Measurements from ENCODE around the gene KRT77.

The KRT77 gene

DNA sequence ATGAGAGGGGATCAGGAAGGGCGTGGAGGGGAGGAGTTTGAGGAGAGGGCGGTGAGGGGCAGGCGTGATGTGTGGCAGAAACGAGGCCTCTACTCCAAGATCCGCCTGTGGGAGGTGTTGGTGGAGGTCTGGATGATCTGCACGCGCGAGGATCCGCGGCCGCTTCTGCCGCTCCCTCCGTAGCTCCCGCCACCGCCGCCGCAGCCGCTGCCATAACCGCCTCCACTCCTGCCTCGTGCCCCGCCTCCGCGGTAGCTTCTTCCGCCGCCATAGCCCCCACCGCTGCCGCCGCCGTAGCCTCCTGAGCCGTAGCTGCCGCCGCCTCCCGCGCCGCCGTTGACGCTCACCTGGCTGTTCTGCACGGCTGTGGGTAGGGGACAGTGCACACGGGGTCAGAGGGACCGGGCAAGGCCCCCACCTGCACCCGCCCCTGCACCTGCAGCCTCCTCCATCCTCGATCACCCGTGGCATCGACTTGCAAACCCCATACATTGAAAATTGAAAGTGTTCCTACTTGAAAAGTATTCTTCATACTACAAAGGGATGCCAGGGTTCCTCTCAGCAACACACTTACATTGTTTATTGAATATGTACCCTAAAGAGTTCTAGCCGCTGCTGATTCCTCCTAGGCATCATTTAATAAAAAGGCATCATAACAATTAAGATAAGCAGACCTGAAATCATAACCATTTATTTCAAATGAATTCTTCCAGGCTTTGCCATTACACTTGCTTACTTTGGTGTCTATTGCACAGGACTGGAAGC is 12.1 kb downstream of the KRT77 start:
- DNase-seq, result peak; percentile 60 to 64

DNA sequence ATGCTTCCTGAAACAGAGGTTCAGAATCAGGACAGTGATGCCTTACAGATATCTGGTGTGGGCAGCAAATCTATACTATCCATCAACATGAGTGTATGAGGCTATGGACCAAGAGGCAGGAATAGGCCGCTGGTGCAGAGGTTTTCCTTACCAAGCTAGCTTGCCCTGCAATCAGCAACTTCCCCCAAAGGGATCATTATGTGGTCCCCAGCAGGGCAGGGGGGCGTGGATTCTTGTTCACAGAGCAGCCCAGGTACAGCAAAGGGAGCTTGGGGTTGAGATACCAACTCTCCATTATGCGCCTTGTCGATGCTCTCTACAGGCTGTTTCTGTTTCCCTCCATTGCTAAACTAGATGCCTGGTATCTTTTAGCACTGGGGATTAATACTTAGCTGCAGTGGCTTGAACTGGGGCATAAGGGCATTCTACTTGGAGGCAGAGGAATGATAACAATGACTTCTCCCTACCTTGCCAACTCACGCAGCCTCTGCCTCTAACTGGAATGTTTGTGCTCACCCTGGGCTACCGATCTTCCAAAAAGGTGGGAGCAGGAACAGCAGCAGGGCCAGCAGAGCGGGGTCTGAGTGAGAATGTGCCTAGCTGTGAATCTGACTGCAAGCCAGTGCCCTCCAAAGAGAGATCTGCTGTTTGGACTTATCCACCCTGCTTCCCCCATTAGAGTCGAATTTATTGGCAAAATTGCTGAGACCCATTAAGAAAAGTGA is 12.8 kb downstream of the KRT77 start:
- DNase-seq, result no peak

DNA sequence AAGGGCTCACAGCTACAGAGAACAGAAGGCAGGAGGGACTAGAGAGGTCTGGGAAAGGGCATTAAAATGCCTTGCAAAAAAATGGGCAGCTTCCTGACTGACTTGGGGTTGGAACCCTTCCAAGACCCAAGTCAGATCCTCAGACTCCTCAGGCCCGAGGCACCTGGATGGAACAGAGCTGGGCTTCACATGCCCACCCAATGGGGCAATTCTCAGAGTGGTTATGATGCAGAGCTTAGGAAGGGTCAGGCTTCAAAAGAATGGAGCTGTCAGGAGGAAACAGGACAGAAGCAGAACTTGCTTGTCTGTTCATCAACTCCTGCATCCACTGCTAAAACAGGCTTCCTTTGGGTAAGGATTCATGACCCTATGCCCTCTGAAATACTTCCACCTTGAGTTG is 13.4 kb downstream of the KRT77 start:
- DNase-seq, result no peak

DNA sequence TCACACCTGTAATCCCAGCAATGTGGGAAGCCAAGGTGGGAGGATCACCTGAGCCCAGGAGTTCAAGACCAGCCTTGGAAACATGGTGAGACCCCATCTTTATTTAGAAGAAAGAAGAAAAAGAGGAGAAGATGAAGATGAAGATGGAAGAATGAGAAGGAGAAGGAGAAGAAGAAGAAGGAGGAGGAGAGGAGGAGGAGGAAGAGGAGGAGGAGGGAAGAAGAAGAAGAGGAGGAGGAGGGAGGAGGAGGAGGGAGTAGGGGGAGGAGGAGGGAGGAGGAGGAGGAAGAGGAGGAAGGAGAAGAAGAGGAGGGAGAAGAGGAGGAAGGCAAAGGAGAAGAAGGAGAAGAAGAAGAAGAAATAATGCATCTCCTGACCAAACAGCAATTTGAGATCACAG is 14.1 kb downstream of the KRT77 start:
- no peak for DNase-seq

GRCh38 chr12:52688481-52688880 is 14.8 kb downstream of the KRT77 start:
- no peak for DNase-seq

DNA sequence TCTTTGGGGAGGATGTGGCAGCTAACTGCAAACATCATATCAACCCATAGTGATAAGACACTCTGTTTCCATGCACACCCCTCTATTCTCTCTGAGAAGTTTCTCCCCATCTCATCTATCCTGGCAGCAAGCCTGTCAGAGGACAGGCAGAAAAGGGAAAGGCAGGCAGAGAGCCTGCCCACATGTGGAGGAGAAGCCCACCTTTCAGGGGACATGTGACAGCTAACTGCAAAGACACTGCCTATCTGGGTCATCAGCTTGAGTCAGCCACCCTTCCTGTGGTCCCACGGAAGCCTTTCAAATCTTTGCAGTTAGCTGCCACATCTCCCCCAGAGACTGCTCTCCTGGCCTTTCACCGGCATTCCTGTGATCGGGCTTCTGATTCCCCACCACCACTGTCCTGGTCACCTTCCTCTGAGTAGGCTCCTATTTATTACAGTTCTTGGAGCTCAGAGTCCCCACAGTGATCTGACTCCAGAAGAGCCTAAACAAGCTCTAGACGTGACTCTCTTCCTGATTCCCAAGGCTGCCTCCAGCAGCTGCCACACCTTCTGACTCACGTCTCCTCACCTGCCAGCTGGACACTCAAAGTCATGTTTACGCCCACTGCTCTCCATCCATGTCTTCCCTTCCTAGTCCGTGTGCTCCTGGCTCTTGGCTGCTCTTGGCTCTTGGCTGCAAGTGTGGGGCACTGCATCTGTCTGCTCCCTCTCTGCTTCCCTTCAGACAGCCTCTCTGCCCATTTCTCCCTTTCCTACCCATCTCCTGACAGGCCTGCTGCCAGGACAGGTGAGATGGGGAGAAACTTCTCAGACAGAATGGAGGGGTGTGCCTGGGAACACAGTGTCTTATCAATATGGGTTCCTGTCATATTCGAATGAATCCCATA is 15.6 kb downstream of the KRT77 start:
- DNase-seq, result no peak

GRCh38 chr12:52686756-52687487 is 16.4 kb downstream of the KRT77 start:
- DNase-seq, result no peak

DNA sequence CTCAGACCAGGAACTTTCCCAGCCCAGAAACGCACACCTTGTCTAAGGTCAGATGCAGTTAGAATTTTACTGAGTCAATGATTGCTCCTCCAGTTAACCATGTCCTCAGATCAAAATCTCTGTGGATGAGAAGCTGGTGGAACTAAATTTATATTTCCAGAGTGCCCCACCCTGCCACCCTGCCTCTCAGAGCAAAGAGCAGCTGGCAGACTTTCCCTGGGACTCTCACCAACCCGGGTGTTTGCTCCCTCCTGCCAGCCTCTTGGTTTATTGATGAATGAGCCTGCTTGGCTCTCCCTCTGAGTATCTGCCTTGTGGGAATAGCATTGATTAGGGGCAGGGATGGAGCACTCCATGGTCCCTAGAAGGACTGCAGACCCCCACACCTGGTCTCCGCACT is 17.3 kb downstream of the KRT77 start:
- no peak for DNase-seq

- DNase-seq, result no peak
Measured at GRCh38 chr12:52685406-52685890, 17.9 kb downstream of the KRT77 start.

DNA sequence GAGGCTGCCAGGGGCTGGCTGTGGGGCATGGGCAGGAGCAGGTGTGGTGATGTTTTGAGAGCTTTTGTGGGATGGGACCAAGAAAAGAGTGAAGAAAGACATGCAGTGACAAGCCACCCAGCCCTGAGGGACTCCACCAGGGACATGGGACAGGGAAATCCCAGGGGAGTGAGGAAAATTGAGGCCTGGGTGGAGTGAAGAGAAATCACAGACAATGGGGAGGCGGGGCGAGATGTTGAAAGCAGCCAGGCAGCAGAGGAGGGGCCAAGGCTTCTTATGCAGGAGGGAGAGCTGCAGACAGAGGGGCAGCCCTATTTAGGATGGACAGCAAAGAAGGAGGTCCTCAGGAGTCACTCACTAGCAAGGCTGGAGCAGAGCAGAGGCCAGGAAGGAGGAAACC is 18.9 kb downstream of the KRT77 start:
- DNase-seq, result no peak

GRCh38 chr12:52683575-52684300 is 19.6 kb downstream of the KRT77 start:
- DNase-seq, result no peak

GRCh38 chr12:52682938-52683574 is 20.3 kb downstream of the KRT77 start:
- DNase-seq, result no peak

DNA sequence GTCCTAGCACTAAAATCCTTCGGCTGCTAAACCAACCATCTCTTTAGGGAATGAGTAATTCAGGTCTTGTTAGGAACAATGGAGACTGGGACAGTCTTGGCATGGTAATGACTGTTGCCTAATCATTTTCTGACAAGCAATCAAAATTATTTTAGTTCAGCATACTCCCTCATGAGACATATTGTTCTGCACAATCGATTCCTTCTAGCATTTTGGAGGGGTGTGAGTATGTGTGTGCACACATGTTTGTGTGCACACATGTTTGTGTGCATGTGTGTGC is 21.0 kb downstream of the KRT77 start:
- DNase-seq, result no peak

DNA sequence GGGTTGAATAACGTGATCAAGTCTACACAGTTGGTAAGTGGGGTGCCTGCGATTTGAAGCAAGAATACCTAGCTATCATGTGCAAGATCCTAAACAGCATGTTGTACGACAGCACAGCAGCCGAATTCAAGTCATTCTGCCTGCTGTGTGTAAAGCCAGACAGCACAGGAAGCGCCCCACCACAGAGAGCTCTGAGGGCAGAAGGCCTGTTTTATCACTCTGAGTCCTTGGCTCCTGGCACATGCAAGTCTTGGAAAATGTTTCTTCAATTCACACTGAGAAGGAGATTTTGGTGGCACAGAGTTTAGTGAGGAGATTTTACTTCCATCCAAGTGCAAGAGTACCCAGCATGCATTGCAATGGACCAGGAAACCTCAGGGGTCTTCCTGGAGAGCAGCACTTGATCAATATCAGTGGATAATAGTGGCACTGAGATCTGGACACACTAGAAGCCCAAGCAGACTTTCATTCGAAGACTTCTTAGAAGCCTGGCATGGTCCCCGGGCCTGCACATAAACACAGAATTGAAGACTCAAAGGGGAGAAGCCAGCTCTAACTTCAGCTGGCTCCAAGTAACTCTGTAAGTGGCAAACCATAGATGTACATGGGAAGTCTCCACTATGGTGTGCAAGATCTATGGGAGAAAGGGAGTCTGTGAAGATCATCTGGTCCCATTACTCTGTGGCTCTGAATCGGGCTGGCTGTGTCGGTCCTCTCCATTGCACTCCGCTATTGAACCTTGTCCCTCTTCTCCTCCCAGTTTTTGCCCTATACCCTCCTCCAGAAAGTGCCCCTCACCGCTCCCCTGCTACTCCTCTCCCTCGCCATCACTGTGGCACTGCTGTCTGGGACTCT is 21.6 kb downstream of the KRT77 start:
- peak; percentile 20 to 22 for DNase-seq

DNA sequence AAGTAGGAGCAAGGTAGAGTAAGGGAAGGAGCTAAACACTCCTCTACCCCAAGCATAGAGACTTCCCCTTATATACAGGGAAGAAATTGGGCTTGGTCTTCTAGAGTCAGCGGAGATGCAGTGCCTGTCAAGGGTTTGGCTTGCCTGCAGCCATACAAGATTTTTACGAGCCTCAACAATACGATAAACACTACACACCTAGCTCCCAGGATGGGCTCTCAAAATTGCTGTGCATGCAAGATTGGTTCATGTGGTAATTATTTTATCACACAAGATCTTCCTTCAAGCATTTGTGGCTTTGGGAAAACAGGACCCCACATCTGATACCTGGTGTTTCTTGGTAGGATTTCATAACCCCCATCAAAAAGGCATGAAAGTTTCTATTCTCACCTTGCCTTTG is 23.0 kb downstream of the KRT77 start, which contains the start of gene KRT1:
KRT1 (minus strand) TSS at position 45 of the 400 bp plus-strand sequence. CDS start 59 bp downstream, outside the sequence.
- no peak for DNase-seq

- DNase-seq, result no peak
Measured at GRCh38 chr12:52679875-52680274, 23.4 kb downstream of the KRT77 start.

DNA sequence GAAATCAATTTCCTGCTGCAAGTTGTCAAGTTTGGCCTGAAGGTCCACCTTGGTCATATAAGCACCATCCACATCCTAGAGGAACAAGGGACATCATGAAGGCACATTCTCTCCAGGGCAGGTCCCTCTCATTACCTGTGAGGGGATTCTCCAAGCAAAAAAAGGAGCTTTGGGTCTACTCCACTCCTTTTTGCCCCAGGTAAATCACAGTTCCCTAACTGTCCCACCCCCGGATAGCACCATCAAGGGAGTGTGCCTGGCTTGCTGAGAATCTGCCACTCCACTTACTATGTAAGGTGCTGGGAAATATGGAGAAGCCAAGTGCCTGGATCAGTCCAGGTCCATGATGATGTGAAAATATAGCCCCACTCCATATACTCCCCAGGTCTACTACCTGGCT is 25.7 kb downstream of the KRT77 start:
- no peak for DNase-seq

GRCh38 chr12:52677126-52677525 is 26.2 kb downstream of the KRT77 start:
- DNase-seq, result no peak

- no peak for DNase-seq
Measured at GRCh38 chr12:52676163-52676562, 27.2 kb downstream of the KRT77 start.

DNA sequence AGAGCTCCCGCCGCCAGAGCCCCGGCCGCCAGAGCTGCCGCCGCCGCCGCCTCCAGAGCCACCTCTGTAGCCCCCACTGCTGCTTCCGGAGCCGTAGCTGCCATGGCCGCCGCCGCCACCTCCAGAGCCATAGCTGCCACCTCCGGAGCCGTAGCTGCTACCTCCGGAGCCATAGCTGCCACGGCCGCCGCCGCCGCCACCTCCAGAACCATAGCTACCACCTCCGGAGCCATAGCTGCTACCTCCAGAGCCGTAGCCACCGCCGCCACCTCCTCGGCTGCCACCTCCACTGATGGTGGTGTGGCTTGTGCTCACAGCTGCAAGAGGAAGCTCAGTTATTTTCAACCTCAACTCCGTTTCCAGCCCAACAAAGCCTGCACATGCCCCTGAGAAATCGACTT is 28.0 kb downstream of the KRT77 start:
- DNase-seq, result no peak

- DNase-seq, result no peak
Measured at GRCh38 chr12:52674433-52674775, 28.9 kb downstream of the KRT77 start.

Data from stimulated activated CD4-positive, alpha-beta T cell treated with anti-CD3 and anti-CD28 coated beads, Interleukin-2, amount 100 ng/mL, for 24 hours (primary cell).